NCI-H226 (cell line): Measurements from ENCODE around the gene CASP8.
"Not testable (repeated sequence)": the region's sequence is repeated elsewhere in the genome, so short reads cannot be mapped to it uniquely, and the experiment has no call there.

ENCODE experiments used
- DNase-seq: peaks from one replicate; pipeline ENCODE4 v3.0.0-alpha.2; 2015

Gene CASP8

DNA sequence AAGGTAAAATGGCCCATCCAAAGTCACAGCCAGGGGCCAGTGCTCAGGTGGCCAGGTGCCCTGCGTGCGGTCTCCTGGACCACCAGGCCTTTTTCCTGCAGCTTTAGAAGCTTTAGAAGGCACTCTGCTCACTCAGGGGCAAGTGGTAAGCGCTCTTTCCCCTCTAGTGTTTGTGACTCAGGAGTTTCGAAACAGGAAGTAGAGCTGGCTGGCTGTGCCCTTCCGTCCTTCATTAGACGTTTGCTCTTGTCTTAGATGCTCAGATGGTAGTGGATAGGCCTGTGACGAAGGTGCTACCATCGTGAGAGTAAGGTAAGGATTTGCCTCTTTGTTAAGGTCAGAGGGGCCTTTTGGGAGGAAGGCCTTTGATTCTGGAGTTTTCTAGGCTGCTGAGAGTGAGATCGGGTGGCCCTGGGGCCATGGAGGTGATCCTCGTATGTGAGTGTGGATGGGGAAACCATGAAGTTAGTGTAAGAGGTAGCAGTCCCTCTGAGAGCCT, at the start of gene CASP8:
Gene CASP8 (plus strand): TSS at position 235 of the 499 bp plus-strand sequence. CDS start 5,951 bp downstream, outside the sequence.
- no peak for DNase-seq

DNA sequence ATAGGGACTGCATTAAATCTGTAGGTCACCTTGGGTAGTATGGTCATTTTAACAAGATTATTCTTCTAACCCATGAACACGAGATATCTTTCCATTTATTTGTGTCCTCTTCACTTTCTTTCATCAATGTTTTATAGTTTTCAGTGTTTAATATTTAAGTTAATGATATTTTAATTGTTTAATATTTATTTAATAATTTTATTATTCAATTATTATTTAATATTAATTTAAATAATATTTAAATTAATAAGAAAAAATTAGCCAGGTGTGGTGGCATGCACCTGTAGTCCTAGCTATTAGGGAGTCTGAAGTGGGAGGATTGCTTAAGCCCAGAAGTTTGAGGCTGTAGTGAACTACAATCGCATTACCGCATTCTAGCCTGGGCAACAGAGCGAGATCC, 44.4 kb upstream of the CASP8 start:
- DNase-seq = no peak

DNA sequence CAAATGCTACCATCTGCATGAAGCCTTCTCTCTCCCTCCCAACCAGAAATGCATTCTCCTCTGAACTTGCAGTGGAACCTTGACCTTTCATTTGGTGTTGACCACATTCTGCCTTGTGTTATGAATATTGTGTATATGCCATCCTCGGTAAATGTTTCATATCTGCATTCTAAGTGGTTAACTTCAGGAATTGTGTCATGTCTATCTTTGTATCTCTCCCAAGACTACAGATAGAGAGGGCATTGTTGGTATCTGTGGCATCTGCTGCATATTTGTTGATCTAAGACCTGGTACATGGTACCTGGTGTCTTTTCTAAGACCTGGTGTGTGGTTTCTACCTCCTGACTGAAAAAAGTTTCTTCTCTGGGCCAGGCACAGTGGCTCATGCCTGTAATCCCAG, 43.4 kb upstream of the CASP8 start:
- DNase-seq = no peak

DNA sequence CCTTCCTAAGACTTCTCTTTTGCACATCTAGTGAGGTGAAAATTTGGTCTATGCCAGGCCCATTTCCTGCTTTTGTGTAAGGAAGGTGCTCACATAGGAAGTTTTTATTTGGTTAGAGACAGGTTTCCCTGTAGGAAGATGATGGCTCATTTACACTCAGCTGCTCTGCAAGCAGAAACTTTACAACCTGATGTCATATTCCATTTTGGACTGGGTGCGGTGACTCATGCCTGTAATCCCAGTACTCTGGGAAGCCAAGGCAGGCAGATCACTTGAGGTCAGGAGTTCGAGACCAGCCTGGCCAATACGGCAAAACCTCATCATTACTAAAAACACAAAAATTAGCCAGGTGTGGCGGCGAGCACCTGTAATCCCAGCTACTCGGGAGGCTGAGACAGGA, 41.6 kb upstream of the CASP8 start:
- peak; percentile 4 for DNase-seq

DNA sequence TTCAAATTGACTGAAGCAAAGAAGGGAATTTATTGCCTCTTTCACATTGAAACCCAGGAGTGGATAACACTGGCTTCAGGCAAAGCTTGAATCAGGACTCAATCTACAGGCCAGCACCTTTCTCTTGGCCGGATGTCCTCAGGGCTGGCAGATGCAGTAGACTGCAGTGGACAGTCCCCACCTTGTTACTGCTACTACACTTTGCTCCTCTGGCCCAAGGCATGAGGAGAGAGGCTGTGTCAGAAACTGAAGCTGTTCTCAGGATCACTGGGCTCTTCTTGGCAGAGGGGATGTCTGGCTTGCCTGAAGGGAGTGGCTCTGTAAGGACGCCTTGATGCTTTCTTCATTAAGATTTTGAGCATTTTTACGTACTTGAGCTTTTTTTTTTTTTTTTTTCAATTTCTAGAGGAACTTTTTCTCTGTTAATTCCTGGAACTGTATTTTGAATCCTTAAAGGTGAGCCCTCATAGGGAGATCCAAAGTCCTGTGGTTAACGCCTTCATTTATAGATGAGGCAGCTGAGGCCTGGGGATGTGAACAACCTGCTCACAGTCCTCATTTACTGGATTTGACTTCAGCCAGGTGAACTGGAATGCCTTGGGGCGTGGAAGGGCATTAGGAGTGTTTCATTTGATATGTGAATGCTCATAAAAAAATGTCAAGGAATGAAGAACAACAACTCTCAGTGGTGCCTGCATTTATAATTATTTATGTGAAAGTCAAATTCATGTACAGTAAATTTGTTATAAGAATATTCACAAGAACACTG, 40.8 kb upstream of the CASP8 start:
- DNase-seq = no peak

- peak; percentile 15 for DNase-seq
These were observed 40.2 kb upstream of the CASP8 start for GRCh38 chr2:201220102-201220570.

GRCh38 chr2:201223089-201224073, 37.0 kb upstream of the CASP8 start:
- DNase-seq = no peak

DNA sequence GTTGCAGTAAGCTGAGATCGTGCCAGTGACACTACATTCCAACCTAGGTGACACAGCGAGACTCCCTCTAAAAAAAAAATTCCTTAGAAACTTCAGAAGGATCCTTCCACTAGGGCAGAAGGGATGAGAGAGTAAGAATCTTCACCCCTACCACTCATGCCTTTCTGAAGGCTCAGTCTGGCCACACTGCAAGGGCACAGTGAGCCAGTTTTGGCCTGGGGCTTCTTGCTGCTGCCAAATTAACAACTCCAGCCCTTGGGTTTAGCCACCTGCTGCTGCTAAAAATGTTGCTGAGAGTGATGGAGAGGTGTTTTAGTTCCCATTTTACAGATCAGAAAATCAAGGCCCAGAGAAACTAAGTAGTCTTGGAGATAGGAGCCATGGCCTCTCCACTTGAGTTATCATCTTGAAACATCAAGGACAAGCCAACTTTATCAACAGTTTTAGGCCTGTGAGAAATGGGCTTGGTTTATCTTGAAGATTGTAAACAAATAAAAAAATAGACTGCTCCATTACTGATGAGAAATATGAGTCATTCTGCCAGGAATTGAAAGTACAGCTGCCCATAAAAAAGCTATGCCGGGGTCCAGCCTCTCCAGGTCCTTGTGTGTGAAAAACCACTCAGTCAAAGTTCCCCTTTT, 31.9 kb upstream of the CASP8 start:
- no peak for DNase-seq

DNA sequence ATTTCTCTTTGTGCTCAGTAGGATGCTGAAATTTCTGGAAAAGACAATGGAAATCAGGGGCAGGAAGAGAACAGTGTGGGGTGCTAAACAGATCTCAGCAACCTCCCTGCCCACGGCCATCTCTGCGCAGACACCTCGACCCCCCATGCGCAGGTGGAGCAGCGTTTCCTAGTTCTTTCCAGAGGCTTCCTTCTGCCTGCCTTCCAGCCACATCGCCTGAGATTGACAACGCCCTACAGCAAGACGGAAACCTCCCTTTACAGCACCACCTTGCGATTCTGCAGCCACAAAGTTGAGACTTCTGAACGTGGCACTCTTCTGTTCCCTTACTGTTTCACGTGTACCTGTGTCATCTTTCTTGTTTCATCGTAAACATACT, 31.4 kb upstream of the CASP8 start:
- no peak for DNase-seq

DNA sequence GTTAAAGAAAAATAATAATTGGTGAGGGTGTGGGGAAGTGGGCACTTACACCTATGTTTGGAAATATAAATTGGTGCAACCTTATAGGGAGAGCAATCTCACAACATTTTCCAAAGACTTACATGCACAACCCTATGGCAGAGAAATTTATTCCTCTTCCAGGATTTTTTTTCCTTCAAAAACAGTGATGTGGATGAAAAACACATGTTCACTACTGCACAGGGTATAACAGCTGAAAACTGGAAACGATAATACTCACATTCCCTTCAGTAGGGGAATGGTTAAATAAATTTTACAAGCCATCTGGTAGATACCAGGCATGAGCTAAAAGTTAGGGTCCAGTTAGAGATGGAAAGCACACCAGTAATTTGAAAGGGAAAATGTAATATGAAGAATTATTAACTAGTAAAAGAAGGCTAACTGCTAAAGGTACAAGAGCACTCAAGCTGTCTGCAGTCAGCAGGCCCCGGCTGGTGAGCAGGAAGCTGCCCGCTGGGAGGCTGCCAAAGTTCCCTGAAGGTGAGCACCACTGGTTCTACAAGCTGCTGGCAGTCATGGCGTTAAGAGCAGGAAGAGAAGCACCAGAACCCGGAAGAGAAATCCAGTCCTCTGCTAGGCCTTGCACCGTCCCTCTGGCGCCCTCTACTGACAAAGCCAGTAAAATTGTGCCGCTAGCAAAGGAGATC, 28.4 kb upstream of the CASP8 start:
- peak; percentile 74 for DNase-seq

DNA sequence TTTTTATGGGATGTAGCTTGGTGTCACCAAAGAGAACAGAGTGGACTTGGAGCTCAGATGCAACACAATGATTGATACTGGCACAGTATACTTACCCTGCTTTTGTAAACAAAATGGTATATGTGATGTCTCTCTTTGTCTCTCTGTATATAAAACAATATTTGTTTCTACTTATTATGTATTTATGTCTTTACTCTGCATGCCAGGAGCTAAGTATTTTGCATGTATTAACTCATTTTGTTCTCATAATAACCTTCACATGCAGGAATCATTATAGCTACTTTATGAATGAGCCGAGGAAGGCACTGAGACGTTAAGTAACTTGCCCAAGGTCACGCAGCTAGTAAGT, 27.9 kb upstream of the CASP8 start:
- no peak for DNase-seq

DNA sequence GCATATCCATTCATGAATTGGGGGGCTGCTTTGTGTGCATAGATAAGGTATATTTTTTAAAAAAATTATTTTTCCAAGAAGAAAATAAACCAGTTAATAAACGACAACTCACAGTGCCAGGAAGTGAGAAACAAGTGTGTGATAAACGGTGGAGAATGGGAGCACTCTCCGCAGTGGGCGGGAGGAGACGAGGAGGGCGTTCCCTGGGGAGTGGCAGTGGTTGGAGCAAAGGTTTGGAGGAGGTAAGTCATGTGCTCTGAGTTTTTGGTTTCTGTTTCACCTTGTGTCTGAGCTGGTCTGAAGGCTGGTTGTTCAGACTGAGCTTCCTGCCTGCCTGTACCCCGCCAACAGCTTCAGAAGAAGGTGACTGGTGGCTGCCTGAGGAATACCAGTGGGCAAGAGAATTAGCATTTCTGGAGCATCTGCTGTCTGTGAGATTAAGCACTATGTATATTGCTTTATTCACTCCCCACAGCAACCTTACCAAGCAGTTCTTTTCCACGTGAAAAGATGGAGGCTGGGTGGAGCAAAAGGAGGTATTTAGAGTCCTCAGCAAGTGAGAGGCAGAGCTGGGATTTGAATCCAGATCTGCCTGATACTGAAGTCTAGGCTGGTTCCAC, 27.0 kb upstream of the CASP8 start:
- peak; percentile 81 for DNase-seq

- DNase-seq = no peak
These were observed 26.3 kb upstream of the CASP8 start for GRCh38 chr2:201233812-201234662.

DNA sequence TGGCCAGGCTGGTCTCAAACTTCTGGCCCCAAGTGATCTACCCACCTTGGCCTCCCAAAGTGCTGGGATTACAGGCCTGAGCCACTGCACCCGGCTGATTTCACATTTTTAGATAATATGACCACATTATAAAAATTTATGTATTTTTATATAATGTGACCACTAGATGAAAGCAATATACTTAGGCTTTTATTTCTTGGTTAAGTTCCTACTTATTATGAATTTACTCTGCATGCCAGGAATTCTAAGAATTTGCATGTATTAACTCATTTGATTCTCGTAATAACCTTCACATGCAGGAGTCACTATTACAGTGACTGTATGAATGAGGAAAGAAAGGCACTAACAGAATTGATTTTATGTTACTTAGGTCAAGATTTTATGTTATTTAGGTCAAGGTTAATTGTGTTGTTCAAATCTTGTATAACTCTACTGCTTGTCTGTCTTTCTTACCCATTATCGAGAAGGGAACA, 25.6 kb upstream of the CASP8 start:
- no peak for DNase-seq

- DNase-seq = peak; percentile 48
These were observed 24.2 kb upstream of the CASP8 start for GRCh38 chr2:201235860-201236811.

- DNase-seq = no peak
These were observed 22.7 kb upstream of the CASP8 start for GRCh38 chr2:201237486-201238123.

- not testable (repeated sequence) for DNase-seq
These were observed 21.0 kb upstream of the CASP8 start for GRCh38 chr2:201239167-201239935.

DNA sequence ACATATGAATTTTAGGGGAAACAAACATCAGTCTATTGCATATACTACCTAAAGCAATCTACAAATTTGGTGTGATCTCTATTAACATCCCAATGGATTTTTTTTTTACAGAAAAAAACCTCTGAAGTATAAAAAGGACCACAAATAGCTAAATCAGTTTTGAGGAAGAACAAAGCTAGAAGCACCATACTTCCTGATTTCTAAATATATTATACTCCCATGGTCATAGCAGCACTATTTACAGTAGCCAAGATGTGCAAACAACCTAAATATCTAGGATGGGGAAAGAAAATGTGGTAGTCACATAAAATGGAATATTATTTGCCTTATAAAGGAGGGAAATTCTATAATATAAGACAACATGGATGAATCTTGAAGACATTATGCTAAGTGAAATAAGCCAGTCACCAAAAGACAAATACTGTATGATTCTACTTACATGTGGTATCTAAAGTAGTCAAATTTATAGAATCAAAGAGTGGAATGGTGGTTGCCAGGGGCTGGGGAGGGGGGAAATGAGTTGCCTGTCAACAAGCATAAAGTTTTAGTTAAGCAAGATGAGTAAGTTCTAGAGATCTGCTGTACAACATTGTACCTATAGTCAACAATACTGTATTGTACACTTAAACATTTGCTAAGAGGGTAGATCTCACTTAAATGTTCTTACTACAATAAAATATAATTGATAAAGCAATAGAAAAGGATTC, 17.6 kb upstream of the CASP8 start:
- no peak for DNase-seq
